NT2/D1 (cell line): ENCODE results near the gene CREB1.

Experiments used
- DNase-seq: peaks from one replicate; pipeline ENCODE4 v3.0.0-alpha.2; 2011; ENCODE audit warnings: low read depth, low spot score
- H3K27me3 ChIP-seq: 2 replicates; pipeline ENCODE4 v1.6.0; 2011; ENCODE audit warnings: mild to moderate bottlenecking; ENCODE audit not compliant: insufficient read length, insufficient read depth
- H3K36me3 ChIP-seq: 2 replicates; pipeline ENCODE4 v1.6.1; 2011; ENCODE audit warnings: mild to moderate bottlenecking, low read length, mixed read lengths; ENCODE audit not compliant: insufficient read depth, insufficient read length
- H3K4me1 ChIP-seq: 2 replicates; pipeline ENCODE4 v1.5.1; 2011; ENCODE audit not compliant: insufficient read depth, insufficient read length
- H3K4me3 ChIP-seq: 2 replicates; pipeline ENCODE4 v1.5.1; 2011; ENCODE audit warnings: low read depth; ENCODE audit not compliant: insufficient read length
- H3K9ac ChIP-seq: 2 replicates; pipeline ENCODE4 v1.6.0; 2011; ENCODE audit warnings: low read depth; ENCODE audit not compliant: insufficient read length
- H3K9me3 ChIP-seq: 2 replicates; pipeline ENCODE4 v1.5.1; 2011; ENCODE audit warnings: mild to moderate bottlenecking, low read length; ENCODE audit not compliant: insufficient read depth
- SUZ12 ChIP-seq: IDR thresholded peaks from 2 replicates; pipeline ENCODE4 v1.6.1; 2011; ENCODE audit not compliant: insufficient read length, insufficient read depth; ENCODE audit errors: extremely low read depth
- YY1 ChIP-seq: IDR thresholded peaks from 2 replicates; pipeline ENCODE4 v1.6.1; 2011; ENCODE audit not compliant: insufficient read length, insufficient read depth
- ZNF274 ChIP-seq: IDR thresholded peaks from 2 replicates; pipeline ENCODE4 v1.6.1; 2011; ENCODE audit warnings: mild to moderate bottlenecking, low read depth, low read length

The CREB1 gene

DNA sequence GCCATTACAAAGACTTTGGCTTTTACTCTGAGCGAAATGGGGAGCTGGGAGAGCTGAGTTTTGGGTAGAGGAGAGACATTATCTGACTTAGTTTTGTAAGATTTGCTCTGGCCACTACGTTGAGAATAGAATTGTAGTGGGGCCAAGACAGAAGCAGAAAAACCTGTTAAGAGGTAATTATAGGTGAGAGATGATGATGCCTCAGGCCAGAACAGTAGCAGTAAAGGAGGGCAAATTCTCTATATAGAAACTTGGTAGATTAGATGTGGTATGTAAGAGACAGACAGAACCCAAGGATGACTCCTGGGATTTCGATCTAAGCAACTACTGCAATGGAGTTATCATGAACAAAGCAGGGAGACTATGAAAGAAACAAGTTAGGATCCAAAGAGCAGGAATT is 17.4 kb upstream of the CREB1 start:
- Histone ChIP-seq H3K36me3 (no peaks in the 10 kb centered on the region), H3K4me1 (no peaks in the 10 kb centered on the region), H3K27me3 (no peaks in the 10 kb centered on the region), H3K4me3 (no peak overlapping the region), H3K9ac (no peak overlapping the region), H3K9me3 (no peaks in the 10 kb centered on the region)
- DNase-seq, result no peak
- TF ChIP-seq YY1 (no peak), SUZ12 (no peak), ZNF274 (no peak)

DNA sequence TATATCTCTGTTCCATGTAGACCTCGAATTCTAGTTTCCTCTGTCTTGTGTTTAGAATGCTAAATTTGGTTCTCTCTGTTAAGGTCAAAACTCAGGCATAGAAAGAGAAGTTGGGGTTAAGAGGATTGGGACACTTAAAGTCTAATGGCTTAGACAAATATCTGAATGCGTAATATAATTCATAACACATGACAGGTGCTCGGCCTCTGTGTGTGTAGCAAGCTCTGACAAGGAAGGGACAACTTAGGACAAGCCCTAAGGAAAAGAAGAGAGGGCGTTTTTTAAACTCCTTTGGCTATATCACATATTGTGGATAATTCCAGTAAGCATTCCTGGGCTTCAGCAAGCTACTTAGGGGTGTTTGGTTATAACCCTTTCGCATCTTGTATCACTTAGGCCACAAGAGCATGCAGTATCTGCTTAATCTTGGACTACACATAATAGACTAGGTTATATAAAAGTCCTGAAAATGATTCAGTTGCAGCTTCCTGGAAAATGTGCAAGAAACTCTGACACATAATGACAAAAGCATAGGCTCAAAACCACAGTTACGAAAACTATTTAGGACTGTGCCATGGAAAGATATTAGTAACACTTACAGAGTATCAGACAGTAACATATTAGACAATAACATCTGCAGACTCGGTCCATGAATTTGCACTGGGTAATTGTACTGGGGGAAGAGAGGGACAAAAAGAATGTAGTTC is 16.1 kb upstream of the CREB1 start:
- Histone ChIP-seq H3K27me3 (no peaks in the 10 kb centered on the region), H3K9me3 (no peaks in the 10 kb centered on the region), H3K9ac (no peak overlapping the region), H3K4me3 (no peak overlapping the region), H3K4me1 (no peaks in the 10 kb centered on the region), H3K36me3 (no peaks in the 10 kb centered on the region)
- DNase-seq, result no peak
- TF ChIP-seq SUZ12 (no peak), ZNF274 (no peak), YY1 (no peak)

DNA sequence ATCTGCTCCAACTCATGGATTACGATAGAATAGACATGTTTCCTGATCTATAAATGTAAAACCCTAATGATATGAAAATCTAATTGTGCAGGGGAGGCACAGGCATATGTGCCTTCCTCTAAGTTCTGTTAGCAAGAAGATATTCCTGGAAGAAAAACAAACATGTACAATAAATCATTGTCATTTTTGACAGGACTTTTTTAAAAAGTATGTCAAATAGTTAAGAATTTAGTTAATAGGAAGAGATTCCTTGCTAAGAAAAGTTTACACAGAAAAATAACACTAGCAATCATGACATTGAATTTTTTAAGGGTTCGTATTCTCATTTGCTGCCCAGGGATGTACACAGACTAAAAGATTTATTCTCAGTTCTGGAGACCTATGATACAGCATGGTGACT is 15.3 kb upstream of the CREB1 start:
- Histone ChIP-seq H3K4me3 (no peak overlapping the region), H3K4me1 (no peaks in the 10 kb centered on the region), H3K27me3 (no peaks in the 10 kb centered on the region), H3K36me3 (no peaks in the 10 kb centered on the region), H3K9me3 (0 out of 2 replicates have a peak, but pooled peaks cover 5% of the 10 kb centered on the region), H3K9ac (no peak overlapping the region)
- TF ChIP-seq ZNF274 (no peak), YY1 (no peak), SUZ12 (no peak)
- no peak for DNase-seq

DNA sequence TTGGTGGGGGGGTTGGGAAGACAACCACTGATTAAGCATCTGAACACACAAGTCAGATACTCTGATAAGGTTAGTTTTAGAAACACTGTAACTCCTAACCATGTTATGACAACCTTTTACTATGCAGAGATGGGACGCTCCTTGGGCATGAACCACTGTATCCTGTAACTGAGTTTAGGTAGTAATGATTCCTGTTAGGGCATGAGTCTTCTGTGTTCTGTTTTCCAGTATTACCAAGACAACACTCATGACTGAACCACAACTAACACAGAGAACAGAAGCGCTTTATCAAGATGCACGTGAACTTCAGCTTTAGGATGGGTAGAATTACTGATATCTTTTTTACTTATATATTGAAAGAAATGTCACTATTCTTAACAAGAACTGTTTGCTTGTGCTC is 14.1 kb upstream of the CREB1 start:
- no peak for DNase-seq
- no peaks in the 10 kb centered on the region for H3K27me3 ChIP-seq
- H3K36me3 ChIP-seq, result no peaks in the 10 kb centered on the region
- H3K4me3 ChIP-seq, result no peak overlapping the region
- TF ChIP-seq SUZ12, result no peak
- H3K4me1 ChIP-seq, result no peaks in the 10 kb centered on the region
- H3K9me3 ChIP-seq, result 0 out of 2 replicates have a peak, but pooled peaks cover 5% of the 10 kb centered on the region
- H3K9ac ChIP-seq, result no peak overlapping the region

DNA sequence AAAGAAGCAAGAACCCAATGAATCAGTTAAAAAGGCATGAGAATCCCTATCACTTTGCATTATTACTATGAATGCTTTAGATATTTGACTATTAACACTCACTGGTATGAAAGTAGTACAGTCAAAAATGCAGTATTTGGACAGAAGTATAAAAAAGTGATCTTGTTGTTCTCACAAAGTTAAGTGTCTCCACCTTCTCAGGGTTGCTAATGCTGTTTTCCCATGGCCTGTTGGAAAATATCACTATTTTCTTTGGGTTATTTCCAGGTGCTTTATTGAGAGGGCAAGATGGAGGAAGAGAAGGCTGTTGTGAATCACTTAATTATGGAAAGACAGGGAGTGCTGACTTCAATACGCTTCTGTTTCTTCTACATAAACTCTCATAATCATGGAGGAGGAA is 13.6 kb upstream of the CREB1 start:
- H3K27me3 ChIP-seq, result no peaks in the 10 kb centered on the region
- TF ChIP-seq YY1 (no peak), SUZ12 (no peak), ZNF274 (no peak)
- no peaks in the 10 kb centered on the region for H3K36me3 ChIP-seq
- H3K9me3 ChIP-seq, result 0 out of 2 replicates have a peak, but pooled peaks cover 5% of the 10 kb centered on the region
- H3K9ac ChIP-seq, result no peak overlapping the region
- H3K4me1 ChIP-seq, result no peaks in the 10 kb centered on the region
- no peak overlapping the region for H3K4me3 ChIP-seq
- no peak for DNase-seq

DNA sequence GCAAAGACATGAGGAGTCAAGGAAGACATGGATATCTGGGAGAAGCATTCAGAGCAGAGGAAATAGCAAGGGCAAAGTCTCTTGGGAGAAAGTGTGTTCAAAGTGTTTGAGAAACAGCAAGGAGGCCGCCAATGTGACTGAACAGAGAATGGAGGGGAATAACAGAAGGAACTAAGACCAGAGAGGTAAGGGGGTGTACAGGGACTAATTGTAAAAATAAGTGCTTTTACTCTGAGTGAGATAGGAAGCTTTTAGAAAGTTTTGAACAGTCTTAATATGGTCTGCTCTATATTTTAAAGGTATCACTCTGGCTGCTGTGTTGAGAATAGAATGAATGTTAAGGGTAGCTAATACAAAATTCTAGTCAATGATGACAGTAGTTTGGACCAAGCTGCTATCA is 6.8 kb upstream of the CREB1 start:
- TF ChIP-seq SUZ12 (no peak), ZNF274 (no peak), YY1 (no peak)
- peaks cover 15% of the 10 kb centered on the region for H3K36me3 ChIP-seq
- H3K9ac ChIP-seq, result no peak overlapping the region
- no peak overlapping the region for H3K4me3 ChIP-seq
- H3K9me3 ChIP-seq, result 0 out of 2 replicates have a peak, but pooled peaks cover 5% of the 10 kb centered on the region
- H3K27me3 ChIP-seq, result peaks cover 2% of the 10 kb centered on the region
- peaks cover 2% of the 10 kb centered on the region for H3K4me1 ChIP-seq
- DNase-seq, result no peak

DNA sequence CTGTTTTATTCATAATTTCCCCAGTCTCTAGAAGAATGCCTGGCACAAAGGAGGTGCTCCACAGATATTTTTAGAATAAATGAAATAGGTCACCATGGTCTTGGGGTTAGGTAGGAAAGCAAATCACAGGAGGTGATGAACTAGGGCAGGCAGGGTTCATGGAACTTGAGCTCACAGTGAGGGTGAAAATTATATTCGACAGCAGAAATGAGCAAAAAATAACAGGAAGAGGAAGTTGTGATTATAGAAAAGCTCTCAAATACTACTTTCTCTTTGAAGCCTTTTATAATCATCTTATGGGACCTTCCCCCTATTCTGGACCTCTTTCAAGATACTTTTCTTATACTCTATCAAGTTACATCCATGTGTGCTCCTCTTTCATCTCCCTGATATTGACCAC is 4.5 kb upstream of the CREB1 start:
- no peak for DNase-seq
- no peak for TF ChIP-seq YY1
- TF ChIP-seq ZNF274, result no peak

DNA sequence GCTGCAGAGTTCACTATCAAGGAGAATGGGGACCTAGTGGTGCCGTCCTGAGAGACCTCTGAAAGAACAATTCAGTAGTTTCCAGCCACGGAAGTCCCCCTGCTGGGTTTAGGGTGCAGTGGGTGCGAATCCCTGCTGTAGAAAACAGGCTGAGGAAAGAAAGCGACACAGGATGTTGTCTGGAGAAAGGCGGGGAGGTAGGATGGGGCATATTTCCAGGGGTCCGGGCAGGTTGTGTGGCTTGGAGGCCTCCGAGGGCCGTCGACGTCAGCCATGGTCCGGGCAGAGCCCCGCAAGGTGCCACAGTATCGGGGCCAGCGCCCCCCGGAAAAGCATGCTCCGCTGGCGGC is 807 bp upstream of the CREB1 start:
- TF ChIP-seq ZNF274 (no peak), YY1 (no peak), SUZ12 (no peak)
- DNase-seq, result no peak
- Histone ChIP-seq H3K9ac (peak overlapping the region; percentile 92), H3K27me3 (peaks cover 5% of the 10 kb centered on the region), H3K36me3 (peaks cover 27% of the 10 kb centered on the region), H3K4me3 (peak overlapping the region; percentile 88), H3K4me1 (peaks cover 3% of the 10 kb centered on the region), H3K9me3 (no peaks in the 10 kb centered on the region)

More for the DNA sequence above, 4.5 kb upstream of the CREB1 start:
- Histone ChIP-seq H3K9ac (no peak overlapping the region), H3K4me3 (no peak overlapping the region), H3K4me1 (peaks cover 3% of the 10 kb centered on the region), H3K9me3 (no peaks in the 10 kb centered on the region), H3K27me3 (peaks cover 5% of the 10 kb centered on the region), H3K36me3 (peaks cover 15% of the 10 kb centered on the region)
